ENCODE measurements around the gene WASHC2A. TPM values are rescaled to one million over a fixed set of nuclear protein-coding genes. Genes with fewer than 3 reads are reported as not detected.
"Not testable (repeated sequence)": the region's sequence is repeated elsewhere in the genome, so short reads cannot be mapped to it uniquely, and the experiment has no call there.

The WASHC2A gene
- total RNA-seq (2013): 49.3 TPM
- polyA plus RNA-seq: 10 to 100 TPM; 10.9 to 32.9 (median 18.8) TPM
- 15.4 and 24.3 TPM in 2 replicates for polyA minus RNA-seq
- 23.9 to 123 (median 77.8) reads per million in 11 experiments for total RNA-seq

GRCh38 chr10:50067546-50068351 lies at the start of gene WASHC2A:
Gene WASHC2A, plus strand, starts transcription at chr10:50067954. Its CDS starts 52 bp downstream, at chr10:50068006.
- Histone ChIP-seq H3K27ac (ENCODE audit: low read depth in 1 of 2, low read length in 2 of 2) (peak within 1 kb of the TSS; percentile 44 to 77), H3K4me2 (replicated peaks; ENCODE audit: extremely low read depth, low read length, poor library complexity, severe bottlenecking) (peak within 1 kb of the TSS; percentile 66), H3K9ac (ENCODE audit: insufficient read depth, low read length, poor library complexity, severe bottlenecking) (peak within 1 kb of the TSS; percentile 77), H2AFZ (ENCODE audit: insufficient read depth, low read depth, low read length, poor library complexity, severe bottlenecking) (peak within 1 kb of the TSS; percentile 78), H3K4me3 (replicated peaks in 1 of 3; ENCODE audit: low read depth in 2 of 3, low read length in 3 of 3) (peak within 1 kb of the TSS; percentile 49 to 81 (median 75)), H3K4me1 (ENCODE audit: control insufficient read depth in 1 of 2, insufficient read depth in 2 of 2, low read length in 2 of 2) (peaks cover 6 to 11% of the 10 kb centered on the region in 2 donors)
- peaks cover 7 to 12% of the 10 kb centered on the region in 2 donors for H3K36me3 Mint-ChIP-seq
- 0% methylated on average over 35 of the region's 73 CpGs for WGBS (ENCODE audit: insufficient coverage)
- DNase-seq: peak; percentile 70 to 86 (median 75)
- peak within 1 kb of the TSS; percentile 76 to 84 for H3K4me3 Mint-ChIP-seq
- H3K27me3 Mint-ChIP-seq (ENCODE audit: low read depth in 3 of 3); H3K79me2 ChIP-seq (ENCODE audit: insufficient read depth, low read length); H4K20me1 ChIP-seq (ENCODE audit: insufficient read depth, low read length); H3K9me3 Mint-ChIP-seq; H3K36me3 ChIP-seq (replicated peaks in 1 of 2; ENCODE audit: control insufficient read depth in 1 of 2, insufficient read depth in 2 of 2, low read length in 2 of 2); H3K9me3 ChIP-seq (replicated peaks in 1 of 2; ENCODE audit: control insufficient read depth in 1 of 2, insufficient read depth in 1 of 2, low read length in 2 of 2); H3K27me3 ChIP-seq (ENCODE audit: control insufficient read depth in 2 of 2, insufficient read depth in 2 of 2, low read length in 2 of 2): not testable (repeated sequence)
- peak within 1 kb of the TSS; percentile 63 to 88 (median 79) for H3K27ac Mint-ChIP-seq
- H3K4me1 Mint-ChIP-seq: peaks cover 19% of the 10 kb centered on the region
- intact Hi-C loops (cut with micrococcal nuclease): loop anchor here in 1 of 2 donors (10.0 kb wide), 1 partner anchor 557 kb away; the partner anchor contains the start of gene SGMS1

DNA sequence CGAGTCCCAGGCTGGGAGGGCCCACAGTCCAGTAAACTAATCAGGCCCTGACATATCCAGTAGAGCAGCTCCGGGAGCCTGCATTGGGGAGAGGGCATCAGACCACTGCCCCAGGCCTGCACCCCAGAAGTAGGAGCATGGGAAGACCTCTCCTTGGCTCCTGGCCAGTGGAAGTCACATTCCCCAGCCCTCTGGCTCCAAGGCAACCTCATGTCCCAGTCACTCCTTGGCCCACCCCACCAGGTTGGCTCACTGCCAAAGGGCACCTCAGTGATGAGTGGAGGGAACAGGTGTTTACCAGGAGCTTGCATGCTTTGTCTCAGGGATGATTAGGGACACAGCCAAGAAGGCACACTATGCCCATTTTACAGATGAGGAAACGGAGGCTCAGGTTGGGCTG lies 48.5 kb upstream of the WASHC2A start:
- H3K4me1 Mint-ChIP-seq; H4K20me1 ChIP-seq (ENCODE audit: insufficient read depth, low read length); H3K4me3 Mint-ChIP-seq; H3K4me2 ChIP-seq (replicated peaks; ENCODE audit: extremely low read depth, low read length, poor library complexity, severe bottlenecking); H3K4me3 ChIP-seq (replicated peaks in 1 of 3; ENCODE audit: low read depth in 2 of 3, low read length in 3 of 3); H3K4me1 ChIP-seq (ENCODE audit: control insufficient read depth in 1 of 2, insufficient read depth in 2 of 2, low read length in 2 of 2); H2AFZ ChIP-seq (ENCODE audit: insufficient read depth, low read depth, low read length, poor library complexity, severe bottlenecking); H3K27ac ChIP-seq (ENCODE audit: low read depth in 1 of 2, low read length in 2 of 2); H3K79me2 ChIP-seq (ENCODE audit: insufficient read depth, low read length); H3K9ac ChIP-seq (ENCODE audit: insufficient read depth, low read length, poor library complexity, severe bottlenecking); intact Hi-C loops (cut with micrococcal nuclease); H3K36me3 Mint-ChIP-seq; H3K9me3 Mint-ChIP-seq; H3K27me3 ChIP-seq (ENCODE audit: control insufficient read depth in 2 of 2, insufficient read depth in 2 of 2, low read length in 2 of 2); H3K27ac Mint-ChIP-seq; H3K9me3 ChIP-seq (replicated peaks in 1 of 2; ENCODE audit: control insufficient read depth in 1 of 2, insufficient read depth in 1 of 2, low read length in 2 of 2); H3K36me3 ChIP-seq (replicated peaks in 1 of 2; ENCODE audit: control insufficient read depth in 1 of 2, insufficient read depth in 2 of 2, low read length in 2 of 2); DNase-seq: not testable (repeated sequence)
- peaks cover 7 to 12% (median 9%) of the 10 kb centered on the region in 3 donors for H3K27me3 Mint-ChIP-seq (ENCODE audit: low read depth in 3 of 3)
- 100% methylated on average over 2 of the region's 3 CpGs for WGBS (ENCODE audit: insufficient coverage)

GRCh38 chr10:50020451-50021024 lies 47.2 kb upstream of the WASHC2A start:
- not testable (repeated sequence) for H3K27ac ChIP-seq (ENCODE audit: low read depth in 1 of 2, low read length in 2 of 2); H3K4me1 ChIP-seq (ENCODE audit: control insufficient read depth in 1 of 2, insufficient read depth in 2 of 2, low read length in 2 of 2); H2AFZ ChIP-seq (ENCODE audit: insufficient read depth, low read depth, low read length, poor library complexity, severe bottlenecking); H3K27ac Mint-ChIP-seq; H3K4me3 ChIP-seq (replicated peaks in 1 of 3; ENCODE audit: low read depth in 2 of 3, low read length in 3 of 3); H3K9me3 ChIP-seq (replicated peaks in 1 of 2; ENCODE audit: control insufficient read depth in 1 of 2, insufficient read depth in 1 of 2, low read length in 2 of 2); DNase-seq; H3K9ac ChIP-seq (ENCODE audit: insufficient read depth, low read length, poor library complexity, severe bottlenecking); H3K4me3 Mint-ChIP-seq; H3K9me3 Mint-ChIP-seq; H3K4me2 ChIP-seq (replicated peaks; ENCODE audit: extremely low read depth, low read length, poor library complexity, severe bottlenecking); H4K20me1 ChIP-seq (ENCODE audit: insufficient read depth, low read length); H3K36me3 ChIP-seq (replicated peaks in 1 of 2; ENCODE audit: control insufficient read depth in 1 of 2, insufficient read depth in 2 of 2, low read length in 2 of 2); H3K79me2 ChIP-seq (ENCODE audit: insufficient read depth, low read length); H3K36me3 Mint-ChIP-seq; H3K4me1 Mint-ChIP-seq
- H3K27me3 Mint-ChIP-seq (ENCODE audit: low read depth in 3 of 3): peaks cover 19 to 25% (median 19%) of the 10 kb centered on the region in 3 donors
- intact Hi-C loops (cut with micrococcal nuclease): loop anchor here in 1 of 2 donors (10.0 kb wide), 1 partner anchor 134 kb away; no protein-coding TSS in a partner anchor
- H3K27me3 ChIP-seq (ENCODE audit: control insufficient read depth in 2 of 2, insufficient read depth in 2 of 2, low read length in 2 of 2): peaks cover 0 to 15% of the 10 kb centered on the region in 2 donors
- WGBS (ENCODE audit: insufficient coverage): 83% methylated on average over 5 of the region's 13 CpGs

Measured in CD14-positive monocyte (primary cell).